SK-N-SH treated with all-trans-retinoic acid at 6 μM for 48 hours (cell line): ENCODE data around the gene GDF2.

Experiments used
- ATAC-seq: fragments of 200-7000 bp; cut with Tn5 transposase; 3 replicates; pipeline ENCODE4 v1.9.1; 2020; ENCODE audit warnings: mild to moderate bottlenecking, moderate library complexity
- ARNTL ChIP-seq: fragments of 450-650 bp; formaldehyde crosslinking; IDR thresholded peaks from 2 replicates; pipeline ENCODE4 v1.5.0; 2020; ENCODE audit warnings: low read depth, mild to moderate bottlenecking, moderate library complexity, borderline replicate concordance
- BACH2 ChIP-seq: fragments of 250-450 bp; sonication (Bioruptor Pico); IDR thresholded peaks from 2 replicates; pipeline ENCODE4 v1.9.0; 2021; ENCODE audit warnings: mild to moderate bottlenecking, borderline replicate concordance
- ESRRG ChIP-seq: fragments of 250-450 bp; sonication (Bioruptor Pico); IDR thresholded peaks from 2 replicates; pipeline ENCODE4 v1.6.1; 2021; ENCODE audit warnings: mild to moderate bottlenecking
- GLIS3 ChIP-seq: fragments of 250-450 bp; sonication (Bioruptor Pico); IDR thresholded peaks from 2 replicates; pipeline ENCODE4 v1.5.0; 2020; ENCODE audit warnings: mild to moderate bottlenecking, moderate library complexity
- ISL1 ChIP-seq: fragments of 250-450 bp; sonication (Bioruptor Pico); IDR thresholded peaks from 2 replicates; pipeline ENCODE4 v2.1.2; 2022; ENCODE audit warnings: mild to moderate bottlenecking, moderate library complexity
- OSR1 ChIP-seq: fragments of 250-450 bp; sonication (Bioruptor Pico); IDR thresholded peaks from 2 replicates; pipeline ENCODE4 v1.8.0; 2022; ENCODE audit warnings: moderate library complexity, mild to moderate bottlenecking, inconsistent platforms
- PPARA ChIP-seq: fragments of 250-450 bp; sonication (Bioruptor Pico); IDR thresholded peaks from 2 replicates; pipeline ENCODE4 v1.5.0; 2020; ENCODE audit warnings: mild to moderate bottlenecking, borderline replicate concordance
- RARB ChIP-seq: fragments of 250-450 bp; sonication (Bioruptor Pico); IDR thresholded peaks from 2 replicates; pipeline ENCODE4 v1.8.0; 2021; ENCODE audit warnings: mild to moderate bottlenecking, moderate library complexity
- SNAI2 ChIP-seq: fragments of 250-450 bp; sonication (Bioruptor Pico); IDR thresholded peaks from 2 replicates; pipeline ENCODE4 v1.5.0; 2020; ENCODE audit warnings: mild to moderate bottlenecking, moderate library complexity
- TOX ChIP-seq: fragments of 250-450 bp; sonication (Bioruptor Pico); IDR thresholded peaks from 2 replicates; pipeline ENCODE4 v1.8.0; 2021; ENCODE audit warnings: mild to moderate bottlenecking, moderate library complexity, borderline replicate concordance
- ZC3H10 ChIP-seq: fragments of 250-450 bp; sonication (Bioruptor Pico); IDR thresholded peaks from 2 replicates; pipeline ENCODE4 v1.5.1; 2021; ENCODE audit warnings: mild to moderate bottlenecking, moderate library complexity
- ZFP3 ChIP-seq: fragments of 250-450 bp; sonication (Bioruptor Pico); IDR thresholded peaks from 2 replicates; pipeline ENCODE4 v1.5.0; 2020; ENCODE audit warnings: mild to moderate bottlenecking, moderate library complexity
- ZFP30 ChIP-seq: fragments of 450-650 bp; formaldehyde crosslinking; IDR thresholded peaks from 2 replicates; pipeline ENCODE4 v1.5.0; 2022; ENCODE audit warnings: mild to moderate bottlenecking, moderate library complexity
- ZNF565 ChIP-seq: fragments of 450-650 bp; formaldehyde crosslinking; conservative IDR thresholded peaks from 2 replicates; pipeline ENCODE4 v1.5.0; 2020; ENCODE audit warnings: low read depth, mild to moderate bottlenecking, moderate library complexity
- ZNF70 ChIP-seq: fragments of 450-650 bp; formaldehyde crosslinking; IDR thresholded peaks from 2 replicates; pipeline ENCODE4 v1.5.0; 2020; ENCODE audit warnings: mild to moderate bottlenecking, moderate library complexity
- ZNF8 ChIP-seq: fragments of 450-650 bp; formaldehyde crosslinking; IDR thresholded peaks from 2 replicates; pipeline ENCODE4 v1.5.0; 2020; ENCODE audit warnings: mild to moderate bottlenecking, moderate library complexity
- TF ChIP-seq, protein P1 (sequence below): fragments of 250-450 bp; sonication (Bioruptor Pico); IDR thresholded peaks from 2 replicates; pipeline ENCODE4 v1.5.0; 2020; ENCODE audit warnings: mild to moderate bottlenecking, moderate library complexity
- TF ChIP-seq, protein P2 (sequence below): fragments of 250-450 bp; sonication (Bioruptor Pico); IDR thresholded peaks from 2 replicates; pipeline ENCODE4 v1.5.1; 2021; ENCODE audit warnings: mild to moderate bottlenecking, moderate library complexity
- TF ChIP-seq, protein P3 (sequence below): fragments of 250-450 bp; sonication (Bioruptor Pico); IDR thresholded peaks from 2 replicates; pipeline ENCODE4 v1.5.1; 2020; ENCODE audit warnings: low read depth, mild to moderate bottlenecking, moderate library complexity
- TF ChIP-seq, protein P4 (sequence below): fragments of 250-450 bp; sonication (Bioruptor Pico); IDR thresholded peaks from 2 replicates; pipeline ENCODE4 v1.8.0; 2021; ENCODE audit warnings: low read depth, mild to moderate bottlenecking, moderate library complexity, borderline replicate concordance
- TF ChIP-seq, protein P5 (sequence below): fragments of 250-450 bp; sonication (Bioruptor Pico); IDR thresholded peaks from 2 replicates; pipeline ENCODE4 v1.8.0; 2020; ENCODE audit warnings: mild to moderate bottlenecking, moderate library complexity, borderline replicate concordance

The GDF2 gene

DNA sequence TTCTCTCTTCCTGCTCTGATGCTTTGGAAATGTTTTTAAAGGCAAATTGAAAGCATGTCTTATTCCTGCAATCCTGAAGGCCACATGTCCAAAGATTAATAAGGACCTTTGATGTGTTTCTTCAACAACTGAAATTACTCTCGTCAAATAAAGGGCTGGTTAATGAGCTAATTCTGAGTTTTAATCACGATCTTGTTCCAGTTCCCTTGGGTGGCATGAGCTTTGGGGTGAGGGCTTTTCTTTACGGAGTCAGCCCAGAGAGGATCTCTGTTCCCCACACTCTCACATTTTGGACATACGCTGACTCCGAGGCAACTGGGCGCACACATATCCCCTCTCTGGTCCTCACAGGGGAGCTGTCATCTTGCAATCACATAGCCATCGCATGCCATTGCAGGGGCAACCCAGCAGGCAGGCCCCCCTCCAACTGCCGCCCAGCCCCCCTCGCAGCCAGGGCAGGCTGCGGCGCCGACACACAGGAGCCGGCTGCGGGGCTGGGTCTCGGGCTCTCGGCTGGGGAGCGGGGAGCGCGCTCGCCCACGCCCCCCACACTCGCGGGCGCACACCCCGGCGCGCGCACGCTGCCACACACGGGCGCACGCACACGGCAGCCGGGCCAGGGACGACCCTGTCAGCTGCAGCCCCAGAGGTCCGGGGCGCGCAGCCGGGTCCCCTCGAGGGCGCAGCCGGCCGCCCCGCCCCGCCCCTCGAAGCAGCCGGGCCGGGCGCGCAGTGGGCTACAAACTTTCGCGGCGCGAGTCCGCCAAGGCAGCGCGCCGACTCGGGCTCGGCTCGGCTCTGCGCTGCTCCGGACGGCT is 22.4 kb upstream of the GDF2 start, which contains the start of gene GDF10:
GDF10 (plus strand) TSS at position 587 of the 818 bp plus-strand sequence. CDS start 455 bp downstream, outside the sequence.
- no peak for TF ChIP-seq ISL1 (CRISPR knock-in tag)
- no peak for TF ChIP-seq OSR1 (CRISPR knock-in tag)
- TF ChIP-seq, protein P1, sequence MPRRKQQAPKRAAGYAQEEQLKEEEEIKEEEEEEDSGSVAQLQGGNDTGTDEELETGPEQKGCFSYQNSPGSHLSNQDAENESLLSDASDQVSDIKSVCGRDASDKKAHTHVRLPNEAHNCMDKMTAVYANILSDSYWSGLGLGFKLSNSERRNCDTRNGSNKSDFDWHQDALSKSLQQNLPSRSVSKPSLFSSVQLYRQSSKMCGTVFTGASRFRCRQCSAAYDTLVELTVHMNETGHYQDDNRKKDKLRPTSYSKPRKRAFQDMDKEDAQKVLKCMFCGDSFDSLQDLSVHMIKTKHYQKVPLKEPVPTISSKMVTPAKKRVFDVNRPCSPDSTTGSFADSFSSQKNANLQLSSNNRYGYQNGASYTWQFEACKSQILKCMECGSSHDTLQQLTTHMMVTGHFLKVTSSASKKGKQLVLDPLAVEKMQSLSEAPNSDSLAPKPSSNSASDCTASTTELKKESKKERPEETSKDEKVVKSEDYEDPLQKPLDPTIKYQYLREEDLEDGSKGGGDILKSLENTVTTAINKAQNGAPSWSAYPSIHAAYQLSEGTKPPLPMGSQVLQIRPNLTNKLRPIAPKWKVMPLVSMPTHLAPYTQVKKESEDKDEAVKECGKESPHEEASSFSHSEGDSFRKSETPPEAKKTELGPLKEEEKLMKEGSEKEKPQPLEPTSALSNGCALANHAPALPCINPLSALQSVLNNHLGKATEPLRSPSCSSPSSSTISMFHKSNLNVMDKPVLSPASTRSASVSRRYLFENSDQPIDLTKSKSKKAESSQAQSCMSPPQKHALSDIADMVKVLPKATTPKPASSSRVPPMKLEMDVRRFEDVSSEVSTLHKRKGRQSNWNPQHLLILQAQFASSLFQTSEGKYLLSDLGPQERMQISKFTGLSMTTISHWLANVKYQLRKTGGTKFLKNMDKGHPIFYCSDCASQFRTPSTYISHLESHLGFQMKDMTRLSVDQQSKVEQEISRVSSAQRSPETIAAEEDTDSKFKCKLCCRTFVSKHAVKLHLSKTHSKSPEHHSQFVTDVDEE: no peak
- TF ChIP-seq SNAI2 (CRISPR knock-in tag): no peak
- no peak for TF ChIP-seq ZFP3
- no peak for TF ChIP-seq ZNF70
- TF ChIP-seq, protein P2, sequence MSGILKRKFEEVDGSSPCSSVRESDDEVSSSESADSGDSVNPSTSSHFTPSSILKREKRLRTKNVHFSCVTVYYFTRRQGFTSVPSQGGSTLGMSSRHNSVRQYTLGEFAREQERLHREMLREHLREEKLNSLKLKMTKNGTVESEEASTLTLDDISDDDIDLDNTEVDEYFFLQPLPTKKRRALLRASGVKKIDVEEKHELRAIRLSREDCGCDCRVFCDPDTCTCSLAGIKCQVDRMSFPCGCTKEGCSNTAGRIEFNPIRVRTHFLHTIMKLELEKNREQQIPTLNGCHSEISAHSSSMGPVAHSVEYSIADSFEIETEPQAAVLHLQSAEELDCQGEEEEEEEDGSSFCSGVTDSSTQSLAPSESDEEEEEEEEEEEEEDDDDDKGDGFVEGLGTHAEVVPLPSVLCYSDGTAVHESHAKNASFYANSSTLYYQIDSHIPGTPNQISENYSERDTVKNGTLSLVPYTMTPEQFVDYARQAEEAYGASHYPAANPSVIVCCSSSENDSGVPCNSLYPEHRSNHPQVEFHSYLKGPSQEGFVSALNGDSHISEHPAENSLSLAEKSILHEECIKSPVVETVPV: no peak
- TF ChIP-seq GLIS3 (CRISPR knock-in tag): no peak
- TF ChIP-seq BACH2 (CRISPR knock-in tag): no peak
- TF ChIP-seq ESRRG (CRISPR knock-in tag): no peak
- TF ChIP-seq TOX (CRISPR knock-in tag): no peak
- TF ChIP-seq ZNF8 (CRISPR knock-in tag): no peak
- TF ChIP-seq ZC3H10 (CRISPR knock-in tag): no peak
- TF ChIP-seq, all 23 proteins: peak for 0
- no peak for ATAC-seq

DNA sequence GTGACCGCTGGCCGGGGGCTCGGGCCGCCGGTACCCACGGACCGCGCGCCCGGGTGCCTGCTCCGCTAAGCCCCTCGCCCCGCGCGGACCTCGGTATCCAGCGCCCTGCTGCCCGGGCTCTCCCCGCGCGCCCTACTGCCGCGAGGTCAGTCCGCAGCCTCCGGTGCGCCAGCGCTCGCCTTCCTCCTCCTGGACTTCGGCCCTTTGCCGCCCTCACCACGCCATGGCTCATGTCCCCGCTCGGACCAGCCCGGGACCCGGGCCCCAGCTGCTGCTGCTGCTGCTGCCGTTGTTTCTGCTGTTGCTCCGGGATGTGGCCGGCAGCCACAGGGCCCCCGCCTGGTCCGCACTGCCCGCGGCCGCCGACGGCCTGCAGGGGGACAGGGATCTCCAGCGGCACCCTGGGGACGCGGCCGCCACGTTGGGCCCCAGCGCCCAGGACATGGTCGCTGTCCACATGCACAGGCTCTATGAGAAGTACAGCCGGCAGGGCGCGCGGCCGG is 21.8 kb upstream of the GDF2 start:
- ATAC-seq: no peak; the same call in 2 of the 3 replicates
- TF ChIP-seq SNAI2 (CRISPR knock-in tag) (no peak), ZNF565 (CRISPR knock-in tag) (no peak), ZFP30 (CRISPR knock-in tag) (no peak), ZNF70 (no peak), ESRRG (CRISPR knock-in tag) (no peak), ZNF8 (CRISPR knock-in tag) (no peak), ISL1 (CRISPR knock-in tag) (no peak), OSR1 (CRISPR knock-in tag) (no peak), ZC3H10 (CRISPR knock-in tag) (no peak), RARB (CRISPR knock-in tag) (no peak), BACH2 (CRISPR knock-in tag) (no peak), TOX (CRISPR knock-in tag) (no peak), ZFP3 (no peak), PPARA (CRISPR knock-in tag) (no peak), GLIS3 (CRISPR knock-in tag) (no peak), ARNTL (no peak)
- TF ChIP-seq, protein P1: no peak
- TF ChIP-seq, protein P3, sequence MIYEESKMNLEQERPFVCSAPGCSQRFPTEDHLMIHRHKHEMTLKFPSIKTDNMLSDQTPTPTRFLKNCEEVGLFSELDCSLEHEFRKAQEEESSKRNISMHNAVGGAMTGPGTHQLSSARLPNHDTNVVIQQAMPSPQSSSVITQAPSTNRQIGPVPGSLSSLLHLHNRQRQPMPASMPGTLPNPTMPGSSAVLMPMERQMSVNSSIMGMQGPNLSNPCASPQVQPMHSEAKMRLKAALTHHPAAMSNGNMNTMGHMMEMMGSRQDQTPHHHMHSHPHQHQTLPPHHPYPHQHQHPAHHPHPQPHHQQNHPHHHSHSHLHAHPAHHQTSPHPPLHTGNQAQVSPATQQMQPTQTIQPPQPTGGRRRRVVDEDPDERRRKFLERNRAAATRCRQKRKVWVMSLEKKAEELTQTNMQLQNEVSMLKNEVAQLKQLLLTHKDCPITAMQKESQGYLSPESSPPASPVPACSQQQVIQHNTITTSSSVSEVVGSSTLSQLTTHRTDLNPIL (CRISPR knock-in tag): no peak
- TF ChIP-seq, protein P4, sequence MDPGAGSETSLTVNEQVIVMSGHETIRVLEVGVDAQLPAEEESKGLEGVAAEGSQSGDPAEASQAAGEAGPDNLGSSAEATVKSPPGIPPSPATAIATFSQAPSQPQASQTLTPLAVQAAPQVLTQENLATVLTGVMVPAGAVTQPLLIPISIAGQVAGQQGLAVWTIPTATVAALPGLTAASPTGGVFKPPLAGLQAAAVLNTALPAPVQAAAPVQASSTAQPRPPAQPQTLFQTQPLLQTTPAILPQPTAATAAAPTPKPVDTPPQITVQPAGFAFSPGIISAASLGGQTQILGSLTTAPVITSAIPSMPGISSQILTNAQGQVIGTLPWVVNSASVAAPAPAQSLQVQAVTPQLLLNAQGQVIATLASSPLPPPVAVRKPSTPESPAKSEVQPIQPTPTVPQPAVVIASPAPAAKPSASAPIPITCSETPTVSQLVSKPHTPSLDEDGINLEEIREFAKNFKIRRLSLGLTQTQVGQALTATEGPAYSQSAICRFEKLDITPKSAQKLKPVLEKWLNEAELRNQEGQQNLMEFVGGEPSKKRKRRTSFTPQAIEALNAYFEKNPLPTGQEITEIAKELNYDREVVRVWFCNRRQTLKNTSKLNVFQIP (CRISPR knock-in tag): no peak
- TF ChIP-seq, protein P5, sequence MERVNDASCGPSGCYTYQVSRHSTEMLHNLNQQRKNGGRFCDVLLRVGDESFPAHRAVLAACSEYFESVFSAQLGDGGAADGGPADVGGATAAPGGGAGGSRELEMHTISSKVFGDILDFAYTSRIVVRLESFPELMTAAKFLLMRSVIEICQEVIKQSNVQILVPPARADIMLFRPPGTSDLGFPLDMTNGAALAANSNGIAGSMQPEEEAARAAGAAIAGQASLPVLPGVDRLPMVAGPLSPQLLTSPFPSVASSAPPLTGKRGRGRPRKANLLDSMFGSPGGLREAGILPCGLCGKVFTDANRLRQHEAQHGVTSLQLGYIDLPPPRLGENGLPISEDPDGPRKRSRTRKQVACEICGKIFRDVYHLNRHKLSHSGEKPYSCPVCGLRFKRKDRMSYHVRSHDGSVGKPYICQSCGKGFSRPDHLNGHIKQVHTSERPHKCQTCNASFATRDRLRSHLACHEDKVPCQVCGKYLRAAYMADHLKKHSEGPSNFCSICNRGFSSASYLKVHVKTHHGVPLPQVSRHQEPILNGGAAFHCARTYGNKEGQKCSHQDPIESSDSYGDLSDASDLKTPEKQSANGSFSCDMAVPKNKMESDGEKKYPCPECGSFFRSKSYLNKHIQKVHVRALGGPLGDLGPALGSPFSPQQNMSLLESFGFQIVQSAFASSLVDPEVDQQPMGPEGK (CRISPR knock-in tag): no peak
